ENCODE results near the gene GPR157.

Gene GPR157

DNA sequence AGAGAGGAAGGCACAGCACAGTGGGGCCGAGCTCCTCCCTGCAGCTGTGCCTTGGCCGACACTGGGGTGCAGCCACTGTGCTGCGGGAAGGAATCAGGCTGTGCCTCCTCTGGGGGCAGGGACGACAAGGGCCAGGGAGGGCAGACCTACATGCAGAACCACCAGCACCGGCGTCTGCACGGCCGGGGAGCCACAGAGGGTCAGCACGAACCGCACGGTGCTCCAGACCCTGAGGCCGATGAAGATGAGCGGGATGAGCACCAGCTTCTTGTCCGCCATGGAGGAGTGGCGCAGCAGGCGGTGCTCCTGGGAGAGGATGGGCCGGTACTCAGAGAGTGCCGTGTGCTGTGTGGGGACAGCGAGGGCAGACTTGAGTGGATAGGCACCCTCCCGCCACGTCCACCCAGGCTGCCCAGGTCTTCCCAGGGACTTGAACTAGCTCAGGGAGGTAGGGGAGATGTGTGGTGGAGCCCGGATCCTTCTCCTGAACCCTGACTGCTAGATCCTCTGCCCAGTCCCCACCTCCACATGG lies 23.5 kb downstream of the GPR157 start:
- Histone ChIP-seq H3K4me3 (no peak overlapping the region), H3K27ac (no peak overlapping the region), H3K36me3 (peaks cover 11 to 61% (median 27%) of the 10 kb centered on the region in 3 donors), H3K9me3 (no peaks in the 10 kb centered on the region), H3K4me1 (peaks cover 0 to under 1% (median 0%) of the 10 kb centered on the region in 4 donors), H3K27me3 (no peaks in the 10 kb centered on the region)
- intact Hi-C loops (cut with DNase I; ENCODE audit: low total_unique reads): loop anchor here (5.0 kb wide), 1 partner anchor 377 kb away; no protein-coding TSS in a partner anchor
- TF ChIP-seq, protein P1, sequence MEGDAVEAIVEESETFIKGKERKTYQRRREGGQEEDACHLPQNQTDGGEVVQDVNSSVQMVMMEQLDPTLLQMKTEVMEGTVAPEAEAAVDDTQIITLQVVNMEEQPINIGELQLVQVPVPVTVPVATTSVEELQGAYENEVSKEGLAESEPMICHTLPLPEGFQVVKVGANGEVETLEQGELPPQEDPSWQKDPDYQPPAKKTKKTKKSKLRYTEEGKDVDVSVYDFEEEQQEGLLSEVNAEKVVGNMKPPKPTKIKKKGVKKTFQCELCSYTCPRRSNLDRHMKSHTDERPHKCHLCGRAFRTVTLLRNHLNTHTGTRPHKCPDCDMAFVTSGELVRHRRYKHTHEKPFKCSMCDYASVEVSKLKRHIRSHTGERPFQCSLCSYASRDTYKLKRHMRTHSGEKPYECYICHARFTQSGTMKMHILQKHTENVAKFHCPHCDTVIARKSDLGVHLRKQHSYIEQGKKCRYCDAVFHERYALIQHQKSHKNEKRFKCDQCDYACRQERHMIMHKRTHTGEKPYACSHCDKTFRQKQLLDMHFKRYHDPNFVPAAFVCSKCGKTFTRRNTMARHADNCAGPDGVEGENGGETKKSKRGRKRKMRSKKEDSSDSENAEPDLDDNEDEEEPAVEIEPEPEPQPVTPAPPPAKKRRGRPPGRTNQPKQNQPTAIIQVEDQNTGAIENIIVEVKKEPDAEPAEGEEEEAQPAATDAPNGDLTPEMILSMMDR (IDR thresholded peaks at IDR 0.05): no peak
- DNase-seq: no peak

DNA sequence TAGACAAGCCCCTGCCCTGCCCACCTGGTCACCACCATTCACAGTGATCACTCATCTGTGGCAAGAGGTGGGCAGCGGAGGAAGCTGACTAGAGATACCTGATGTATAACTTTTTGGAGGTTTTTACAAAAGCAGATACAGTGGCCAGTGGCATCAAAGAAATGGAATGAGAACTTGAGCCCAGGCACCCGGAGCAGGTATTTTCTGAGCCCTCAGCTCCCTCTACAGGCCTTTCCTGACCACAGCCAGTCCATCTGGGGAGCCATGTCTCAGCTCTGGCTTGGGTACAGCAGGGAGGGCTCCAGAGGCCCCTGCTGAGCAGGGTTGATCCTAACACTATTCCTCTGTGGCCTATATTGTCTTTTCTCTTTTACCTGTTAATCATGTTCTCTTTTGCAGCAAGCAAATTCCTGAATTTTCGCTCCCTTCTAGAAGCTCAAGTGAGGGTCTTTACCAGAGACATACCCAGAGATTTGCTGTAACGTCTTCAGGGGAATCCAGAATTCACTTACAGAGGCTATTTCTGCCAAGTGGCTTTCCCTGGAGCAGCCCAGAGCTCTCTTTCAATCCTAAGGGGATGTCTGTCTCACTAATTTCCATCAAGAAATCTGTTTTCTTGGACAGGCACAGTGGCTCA lies 27.3 kb downstream of the GPR157 start:
- TF ChIP-seq, protein P1 (IDR thresholded peaks at IDR 0.05): peak; percentile 42 to 44
- Histone ChIP-seq H3K4me1 (no peaks in the 10 kb centered on the region), H3K36me3 (peaks cover 11 to 44% (median 23%) of the 10 kb centered on the region in 3 donors), H3K9me3 (no peaks in the 10 kb centered on the region), H3K27ac (no peak overlapping the region), H3K27me3 (no peaks in the 10 kb centered on the region), H3K4me3 (no peak overlapping the region)
- intact Hi-C loops (cut with DNase I; ENCODE audit: low total_unique reads): loop anchor here (5.0 kb wide), 1 partner anchor 184 kb away; no protein-coding TSS in a partner anchor
- DNase-seq: no peak

DNA sequence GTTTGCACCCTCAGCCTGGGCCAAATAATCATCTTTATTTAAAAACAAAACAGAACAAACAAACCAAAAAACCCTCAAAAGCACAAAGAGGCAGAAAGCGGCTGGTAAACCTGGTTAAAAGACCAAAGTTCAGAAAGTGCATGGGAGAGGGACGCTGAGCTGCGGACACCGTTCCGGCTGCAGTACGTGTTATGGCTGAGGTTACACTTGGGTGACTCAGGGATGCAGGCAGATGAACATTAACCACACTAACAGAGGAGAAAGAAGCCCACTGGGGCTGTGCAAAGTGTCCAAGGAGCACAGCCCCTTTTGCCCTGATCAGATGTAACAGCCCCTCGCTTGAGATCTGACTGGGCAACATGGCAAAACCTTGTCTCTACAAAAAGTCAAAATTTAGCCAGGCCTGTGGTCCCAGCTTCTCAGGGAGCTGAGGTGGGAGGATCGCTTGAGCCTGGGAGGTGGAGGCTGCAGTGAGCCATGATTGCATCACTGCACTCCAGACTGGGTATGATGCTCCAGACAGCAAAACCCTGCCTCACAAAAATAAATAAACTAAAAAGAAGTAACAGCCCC lies 28.3 kb downstream of the GPR157 start:
- peaks cover 11 to 41% (median 21%) of the 10 kb centered on the region in 3 donors for H3K36me3 ChIP-seq
- intact Hi-C loops (cut with DNase I; ENCODE audit: low total_unique reads): loop anchor here (5.0 kb wide), 1 partner anchor 183 kb away; no protein-coding TSS in a partner anchor
- H3K9me3 ChIP-seq: no peaks in the 10 kb centered on the region
- no peak overlapping the region for H3K27ac ChIP-seq
- no peak for DNase-seq
- no peaks in the 10 kb centered on the region for H3K27me3 ChIP-seq
- H3K4me3 ChIP-seq: no peak overlapping the region
- H3K4me1 ChIP-seq: no peaks in the 10 kb centered on the region
- TF ChIP-seq, protein P1 (IDR thresholded peaks at IDR 0.05): no peak

DNA sequence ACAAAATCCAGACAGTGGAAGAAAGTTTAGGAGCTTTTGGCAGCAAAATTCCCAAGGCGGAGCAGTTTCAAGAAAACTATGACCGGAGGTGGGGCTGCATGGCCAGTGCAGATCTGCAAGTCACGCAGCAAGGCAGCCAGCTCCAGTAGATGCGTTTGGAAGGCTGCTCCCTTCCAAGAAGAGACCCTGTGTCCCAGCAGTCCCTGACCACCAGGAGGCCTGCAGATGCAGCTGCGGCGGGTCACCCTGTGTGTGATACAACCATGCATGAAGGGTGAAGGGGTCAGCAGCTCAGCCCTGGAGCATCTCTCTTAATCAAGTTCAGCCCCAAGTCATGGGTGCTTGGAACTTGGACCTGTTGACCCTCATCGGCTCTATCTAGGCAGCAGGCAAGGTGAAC lies 29.3 kb downstream of the GPR157 start:
- TF ChIP-seq, protein P1 (IDR thresholded peaks at IDR 0.05): no peak
- intact Hi-C loops (cut with DNase I; ENCODE audit: low total_unique reads): no loop called here
- no peak overlapping the region for H3K27ac ChIP-seq
- H3K36me3 ChIP-seq: peaks cover 11 to 31% (median 13%) of the 10 kb centered on the region in 3 donors
- no peaks in the 10 kb centered on the region for H3K27me3 ChIP-seq
- H3K9me3 ChIP-seq: no peaks in the 10 kb centered on the region
- no peak for DNase-seq
- no peak overlapping the region for H3K4me3 ChIP-seq
- H3K4me1 ChIP-seq: no peaks in the 10 kb centered on the region

DNA sequence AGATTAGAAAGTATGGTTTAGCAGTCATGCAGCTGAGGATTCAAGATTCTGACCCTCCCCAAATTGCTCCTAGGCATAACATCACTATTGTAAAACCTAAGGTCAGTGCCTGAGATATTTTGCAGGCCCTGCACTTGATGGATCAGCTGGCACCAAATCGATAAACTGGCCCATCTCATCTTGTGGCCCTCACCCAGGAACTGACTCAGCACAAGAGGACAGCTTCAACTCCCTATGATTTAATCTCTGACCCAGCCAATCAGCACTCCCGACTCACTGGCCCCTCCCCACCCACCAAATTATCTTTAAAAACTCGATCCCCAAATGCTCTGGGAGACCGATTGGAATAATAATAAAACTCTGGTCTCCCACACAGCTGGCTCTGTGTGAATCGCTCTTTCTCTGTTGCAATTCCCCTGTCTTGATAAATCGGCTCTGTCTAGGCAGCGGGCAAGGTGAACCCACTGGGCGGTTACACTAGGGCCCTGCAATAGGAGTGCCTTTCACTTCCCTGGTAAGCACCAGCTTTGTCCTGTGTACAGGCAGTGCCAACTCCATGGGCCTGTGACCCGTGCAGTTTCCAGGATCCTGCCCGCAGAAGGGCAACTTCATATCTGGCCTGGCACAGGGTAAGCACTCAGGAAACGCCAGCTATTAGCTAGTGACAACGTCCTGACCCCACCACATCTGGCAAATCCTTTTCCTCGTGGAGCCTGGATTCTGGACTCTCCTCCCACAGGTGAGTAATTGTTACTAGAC lies 30.8 kb downstream of the GPR157 start:
- TF ChIP-seq, protein P1 (IDR thresholded peaks at IDR 0.05): no peak
- H3K4me1 ChIP-seq: no peaks in the 10 kb centered on the region
- DNase-seq: no peak
- H3K27me3 ChIP-seq: no peaks in the 10 kb centered on the region
- H3K9me3 ChIP-seq: no peaks in the 10 kb centered on the region
- no peak overlapping the region for H3K27ac ChIP-seq
- H3K4me3 ChIP-seq: no peak overlapping the region
- intact Hi-C loops (cut with DNase I; ENCODE audit: low total_unique reads): no loop called here
- H3K36me3 ChIP-seq: peaks cover 0 to 17% (median 0%) of the 10 kb centered on the region in 3 donors
